Fibroblast of gingiva (primary cell): ENCODE measurements around the gene PTBP3.
"Not testable (repeated sequence)": the region's sequence is repeated elsewhere in the genome, so short reads cannot be mapped to it uniquely, and the experiment has no call there.

Source experiments
- DNase-seq: peaks from one replicate; pipeline ENCODE4 v3.0.0-alpha.2; 2011; ENCODE audit warnings: low read depth

PTBP3 gene

DNA sequence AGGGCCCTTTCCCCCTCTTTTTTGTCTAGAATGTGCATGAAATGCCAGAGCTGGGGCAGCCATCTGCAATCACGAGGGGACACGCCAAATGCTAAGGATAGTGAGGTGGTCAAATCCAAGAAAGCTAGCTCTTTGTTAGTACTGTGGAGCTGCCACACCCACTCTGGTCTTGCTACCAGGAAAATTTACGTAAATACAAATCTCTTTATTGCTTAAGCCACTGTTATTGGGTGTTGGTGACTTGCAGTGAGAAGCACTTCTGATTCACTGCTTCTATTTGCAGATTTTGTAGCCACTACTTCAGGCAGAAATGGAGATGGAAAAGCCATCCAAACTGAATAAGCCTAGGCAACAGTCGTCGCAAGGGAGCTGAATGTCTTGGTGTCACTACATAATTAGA, 132.7 kb downstream of the PTBP3 start:
- DNase-seq: no peak

DNA sequence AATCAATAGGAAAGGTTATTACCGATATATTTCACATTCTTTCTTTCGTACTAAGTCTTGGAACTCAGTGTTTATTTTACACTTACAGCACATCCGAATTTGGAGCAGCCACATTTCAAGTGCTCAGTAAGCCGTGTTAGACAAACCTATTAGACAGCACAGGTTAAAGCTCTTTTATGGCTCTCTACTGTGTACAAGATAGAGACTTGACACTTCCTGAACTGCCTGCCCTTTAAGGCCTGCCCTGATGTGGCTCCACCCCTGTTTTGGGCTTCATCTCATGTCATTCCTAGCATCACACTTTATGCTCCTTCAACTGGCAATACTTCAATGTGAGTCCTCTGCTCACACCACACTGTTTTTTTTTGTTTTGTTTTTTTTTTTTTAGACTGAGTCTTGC, 134.8 kb downstream of the PTBP3 start:
- DNase-seq: no peak

DNA sequence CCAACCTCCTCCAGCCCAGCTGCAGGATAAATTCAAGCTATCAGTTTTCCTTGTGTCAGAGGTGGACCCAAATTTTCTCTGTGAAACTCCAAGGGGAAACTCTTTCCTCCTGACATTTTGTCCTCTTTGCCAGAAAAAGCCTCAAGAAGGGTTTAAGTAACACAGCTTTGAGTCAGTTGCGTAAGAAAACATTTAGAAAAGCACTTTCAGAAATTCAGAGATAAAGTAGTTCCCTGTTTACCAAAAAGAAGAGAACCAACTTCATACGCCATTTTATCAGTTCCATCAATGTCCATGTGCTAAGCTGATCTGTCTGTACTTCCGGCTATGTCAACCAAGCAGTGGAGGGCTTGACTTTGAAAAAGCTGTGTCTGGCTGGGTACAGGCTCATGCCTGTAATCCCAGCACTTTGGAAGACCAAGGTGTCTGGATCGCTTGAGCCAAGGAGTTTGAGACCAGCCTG, 138.4 kb downstream of the PTBP3 start:
- peak; percentile 94 for DNase-seq

DNA sequence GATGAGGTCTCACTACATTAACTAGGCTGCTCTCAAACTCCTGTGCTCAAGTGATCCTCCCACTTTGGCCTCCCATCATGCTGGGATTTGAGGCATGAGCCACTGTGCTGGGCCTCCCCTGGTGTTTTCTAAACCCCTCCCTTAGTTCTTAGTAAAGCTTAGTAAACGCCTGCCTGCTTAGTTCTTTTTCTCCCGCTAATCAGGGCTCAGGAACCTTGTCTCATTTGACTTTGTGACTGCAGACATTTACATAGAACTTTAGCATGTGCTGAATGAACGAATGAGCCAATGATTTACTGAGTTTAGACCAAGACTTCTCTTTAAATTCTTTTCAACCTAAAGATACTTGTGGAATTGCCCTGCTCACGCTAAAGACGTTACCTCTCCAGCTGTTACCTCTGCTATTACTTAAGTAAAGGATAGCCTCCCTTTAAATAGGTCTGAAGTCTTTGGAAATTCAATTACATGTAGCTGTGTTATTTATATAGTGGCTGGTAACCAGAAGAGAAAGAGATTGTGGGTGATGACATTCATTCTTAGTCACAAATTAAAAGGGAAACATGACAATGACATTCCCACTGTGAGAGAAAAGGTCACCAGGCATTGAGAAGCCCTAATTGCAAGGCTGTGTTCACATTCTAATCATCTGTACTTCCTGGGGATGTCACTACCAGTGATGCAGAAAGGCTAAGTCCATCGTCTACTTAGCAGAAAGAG, 139.7 kb downstream of the PTBP3 start:
- DNase-seq: no peak

DNA sequence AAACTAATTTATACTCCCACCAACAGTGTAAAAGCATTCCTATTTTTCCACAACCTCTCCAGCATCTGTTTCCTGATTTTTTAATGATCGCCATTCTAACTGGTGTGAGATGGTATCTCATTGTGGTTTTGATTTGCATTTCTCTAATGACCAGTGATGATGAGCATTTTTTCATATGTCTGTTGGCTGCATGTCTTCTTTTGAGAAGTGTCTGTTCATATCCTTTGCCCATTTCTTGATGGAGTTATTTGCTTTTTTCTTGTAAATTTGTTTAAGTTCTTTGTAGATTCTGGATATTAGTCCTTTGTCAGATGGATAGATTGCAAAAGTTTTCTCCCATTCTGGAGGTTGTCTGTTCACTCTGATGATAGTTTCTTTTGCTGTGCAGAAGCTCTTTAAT, 143.1 kb downstream of the PTBP3 start:
- not testable (repeated sequence) for DNase-seq

DNA sequence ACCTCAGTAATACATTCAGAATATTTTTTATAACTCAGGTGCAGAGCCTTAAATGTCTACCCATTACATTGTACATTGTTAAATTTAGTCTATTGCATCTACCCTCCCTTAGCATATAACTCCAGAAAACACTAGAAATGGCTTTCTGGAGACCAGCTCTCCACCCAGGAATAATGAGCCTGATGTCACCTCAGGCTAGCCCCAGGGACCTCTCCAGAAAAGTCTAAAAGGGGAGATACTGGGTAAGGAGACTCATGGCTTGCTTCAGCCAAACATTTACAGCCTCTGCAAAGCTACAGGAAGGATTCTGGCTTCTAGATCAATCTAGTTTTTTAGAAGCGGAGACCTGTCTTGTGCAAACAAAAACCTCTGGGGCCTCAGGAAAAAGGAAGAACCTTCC, 144.5 kb downstream of the PTBP3 start:
- no peak for DNase-seq

DNA sequence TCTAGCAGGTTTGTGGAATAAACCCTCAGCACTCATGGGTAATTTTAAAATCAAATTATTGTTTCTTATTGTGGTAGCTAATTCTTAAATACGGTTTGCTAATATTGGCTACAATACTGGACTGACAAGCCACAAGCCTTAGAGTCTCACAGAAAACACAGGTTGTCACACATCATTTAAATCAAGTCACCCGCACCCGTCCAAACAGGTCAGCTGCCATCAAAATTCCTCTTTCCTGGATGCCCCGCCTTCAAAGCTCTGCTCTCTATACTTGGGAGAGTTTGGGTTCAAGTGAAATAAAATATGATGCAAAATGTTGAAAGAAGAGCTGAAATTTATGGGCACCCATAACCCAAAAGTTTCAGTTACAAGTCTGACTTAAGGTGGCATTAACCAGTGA, 146.0 kb downstream of the PTBP3 start:
- DNase-seq: no peak

DNA sequence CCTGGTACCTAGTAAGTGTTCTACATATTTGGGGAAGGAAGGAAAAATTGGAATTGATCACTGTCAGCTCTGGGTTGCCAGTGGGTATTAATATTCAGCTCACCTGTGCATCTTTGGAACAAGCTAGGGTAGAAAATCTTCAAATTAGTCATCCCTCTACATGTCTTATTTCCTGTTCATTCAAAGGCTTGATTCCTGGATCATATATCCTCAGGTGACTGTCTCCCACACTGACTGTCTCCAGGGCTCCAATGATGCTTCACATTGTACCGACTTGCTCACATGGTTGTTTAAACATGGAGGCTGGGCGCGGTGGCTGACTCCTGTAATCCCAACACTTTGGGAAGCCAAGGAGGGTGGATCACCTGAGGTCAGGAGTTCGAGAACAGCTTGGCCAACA, 146.7 kb downstream of the PTBP3 start:
- DNase-seq: no peak

DNA sequence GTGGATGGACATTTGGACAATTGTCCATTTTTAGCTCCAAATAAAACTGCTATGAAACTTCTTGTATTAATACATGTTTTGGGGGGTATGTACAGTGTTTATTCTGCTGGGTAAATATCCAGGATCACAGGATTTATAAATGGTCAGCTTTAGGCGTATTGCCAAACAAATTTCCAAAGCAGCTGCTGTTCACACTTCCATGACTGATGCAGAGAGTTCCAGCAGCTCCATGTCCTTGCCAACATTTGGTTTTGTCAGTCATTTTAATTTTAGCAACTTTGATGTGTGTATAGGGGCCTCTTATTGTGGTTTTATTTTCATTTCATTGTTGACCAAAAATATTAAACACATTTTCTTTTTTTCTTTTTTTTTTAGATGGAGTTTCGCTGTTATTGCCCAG, 148.5 kb downstream of the PTBP3 start:
- no peak for DNase-seq

DNA sequence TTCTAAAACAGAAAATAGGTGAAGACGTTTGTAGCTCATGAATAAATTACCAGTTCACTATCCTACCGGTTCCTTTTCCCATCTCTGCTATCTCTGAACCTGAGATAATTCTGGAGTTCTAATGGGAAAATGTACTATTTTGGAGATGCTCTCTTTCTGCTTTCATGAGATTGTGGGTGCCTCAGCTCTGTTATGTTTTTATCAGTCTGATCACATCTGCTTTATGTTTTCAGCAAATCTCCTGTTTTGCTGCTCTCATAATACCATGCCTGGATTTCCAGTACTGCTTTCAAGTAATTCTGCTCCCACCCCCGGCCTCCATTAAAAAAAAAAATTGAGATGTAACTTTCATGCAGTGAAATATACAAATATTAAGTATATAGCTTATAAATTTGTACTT, 149.2 kb downstream of the PTBP3 start:
- no peak for DNase-seq

DNA sequence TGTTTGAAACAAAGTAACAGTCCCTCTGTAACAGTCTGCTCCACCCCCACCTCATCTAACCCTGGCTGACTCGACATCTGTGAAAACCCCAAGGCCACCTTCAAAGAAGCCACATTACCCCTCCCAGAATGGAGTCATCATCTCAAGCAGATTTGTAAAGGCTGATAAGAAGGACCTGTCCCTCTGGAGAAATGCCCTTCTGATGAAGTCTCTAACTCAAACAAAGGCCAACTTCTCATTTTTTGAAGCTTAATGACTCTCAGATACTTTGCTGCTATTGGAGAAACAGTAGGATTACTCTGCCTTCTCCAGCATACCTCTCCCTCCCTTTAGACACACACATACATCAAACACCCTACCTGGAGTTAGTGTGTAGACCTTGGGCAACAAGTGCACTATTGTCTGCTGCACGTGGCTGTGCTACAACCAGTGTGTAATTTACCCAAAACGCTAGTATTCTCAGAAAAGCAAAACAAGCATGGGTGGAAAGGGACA, 153.0 kb downstream of the PTBP3 start:
- no peak for DNase-seq

DNA sequence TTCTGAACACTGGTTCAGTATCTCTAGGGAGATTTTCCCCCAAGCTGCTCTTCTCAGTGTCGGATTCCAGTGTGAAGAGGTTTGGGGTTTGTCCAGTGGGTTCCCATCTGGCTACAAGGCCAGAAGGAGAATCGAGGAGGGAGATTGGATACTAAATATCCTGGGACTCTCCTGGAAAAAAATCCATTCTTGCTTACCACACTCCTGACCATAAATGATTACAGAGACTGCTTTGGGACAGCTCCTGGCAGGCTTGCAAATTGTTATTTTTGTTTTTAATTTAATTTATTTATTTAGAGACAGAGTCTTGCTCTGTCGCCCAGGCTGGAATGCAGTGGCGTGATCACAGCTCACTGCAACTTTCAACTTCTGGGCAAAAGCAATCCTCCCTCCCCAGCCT, 153.6 kb downstream of the PTBP3 start:
- DNase-seq: peak; percentile 93

DNA sequence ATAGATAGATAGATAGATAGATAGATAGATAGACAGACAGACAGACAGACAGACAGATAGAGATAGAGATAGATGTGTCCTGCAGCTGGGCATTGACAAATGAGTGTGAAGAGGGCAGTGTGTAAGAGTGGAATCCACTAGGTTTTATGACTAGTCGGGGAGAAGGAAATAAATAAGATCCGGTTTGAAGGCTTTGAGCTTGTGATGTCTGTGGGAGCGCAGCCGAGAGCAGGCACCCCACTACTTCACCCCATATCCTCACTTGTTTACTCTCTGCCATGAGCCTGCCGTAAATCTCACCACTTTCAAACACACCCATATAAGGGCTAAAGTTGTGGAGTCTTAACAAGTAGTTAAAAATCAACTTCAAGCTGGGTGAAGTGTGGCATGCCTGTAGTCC, 156.9 kb downstream of the PTBP3 start:
- DNase-seq: no peak

DNA sequence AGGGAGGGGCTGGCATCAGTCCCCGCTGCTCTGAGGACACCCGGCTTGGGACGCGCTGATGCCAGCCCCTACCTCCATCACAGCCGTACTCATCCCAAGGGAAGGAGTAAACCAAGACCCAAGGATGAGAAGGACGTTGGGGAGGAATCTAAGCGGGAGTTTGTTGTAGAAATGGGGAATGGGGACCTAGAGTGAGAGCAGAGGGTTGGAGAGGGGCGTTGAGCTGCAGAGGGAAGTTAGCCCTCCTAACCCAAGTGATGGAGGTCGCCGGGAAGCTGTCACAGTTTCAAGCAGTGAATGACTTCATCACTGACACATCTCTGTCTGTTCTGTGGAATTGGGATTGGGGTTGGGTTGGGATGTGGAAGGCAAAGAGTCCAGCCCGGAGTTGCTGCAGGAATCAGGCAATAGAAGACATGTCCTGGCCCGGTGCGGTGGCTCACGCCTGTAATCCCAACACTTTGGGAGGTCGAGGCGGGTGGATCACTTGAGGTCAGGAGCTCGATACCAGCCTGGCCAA, 157.6 kb downstream of the PTBP3 start:
- DNase-seq: no peak

DNA sequence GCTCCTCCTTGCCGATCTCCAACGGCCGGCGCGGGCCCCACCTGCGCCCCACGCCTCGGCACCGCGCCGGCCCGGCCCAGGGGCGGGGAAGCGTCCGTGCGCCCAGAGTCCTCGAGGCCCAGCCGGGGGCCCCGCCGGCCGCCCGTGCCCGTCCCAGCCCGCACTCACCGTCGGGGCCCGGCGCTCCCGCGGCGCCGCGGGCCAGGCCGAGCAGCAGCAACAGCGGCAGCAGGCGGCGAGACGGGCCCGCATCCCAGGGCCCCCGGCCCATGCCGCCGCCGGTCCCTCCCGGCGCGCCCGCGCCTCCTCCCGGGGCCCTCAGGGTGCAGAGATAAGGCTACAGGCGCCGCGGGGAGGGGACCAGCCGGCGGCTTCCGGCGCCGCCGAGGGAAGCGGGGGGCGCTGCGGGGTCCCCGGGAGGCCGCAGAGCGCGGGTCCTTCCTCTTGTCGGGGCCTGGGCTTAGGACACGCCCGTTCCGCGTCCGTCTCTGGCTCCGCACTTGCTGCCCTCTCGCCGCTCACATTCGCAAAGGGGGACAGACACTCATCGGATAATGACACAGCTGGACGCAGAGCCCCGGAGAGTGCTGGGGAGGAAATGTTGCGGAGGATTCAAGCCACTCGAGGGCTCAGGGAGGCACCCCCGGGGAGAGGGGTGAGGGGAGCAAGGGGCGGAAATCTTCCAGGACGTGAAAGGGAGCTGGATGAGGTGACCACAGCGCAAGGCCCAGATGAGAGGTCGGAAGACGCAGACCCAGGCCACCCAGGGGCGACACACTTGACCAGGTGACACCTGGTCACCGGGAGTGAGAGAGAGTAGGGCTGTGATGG, 158.2 kb downstream of the PTBP3 start, which contains the start of gene SUSD1:
Gene SUSD1, minus strand, starts transcription at position 333 of the 831 bp plus-strand sequence. Its CDS starts 62 bp downstream, at position 271.
- DNase-seq: no peak

DNA sequence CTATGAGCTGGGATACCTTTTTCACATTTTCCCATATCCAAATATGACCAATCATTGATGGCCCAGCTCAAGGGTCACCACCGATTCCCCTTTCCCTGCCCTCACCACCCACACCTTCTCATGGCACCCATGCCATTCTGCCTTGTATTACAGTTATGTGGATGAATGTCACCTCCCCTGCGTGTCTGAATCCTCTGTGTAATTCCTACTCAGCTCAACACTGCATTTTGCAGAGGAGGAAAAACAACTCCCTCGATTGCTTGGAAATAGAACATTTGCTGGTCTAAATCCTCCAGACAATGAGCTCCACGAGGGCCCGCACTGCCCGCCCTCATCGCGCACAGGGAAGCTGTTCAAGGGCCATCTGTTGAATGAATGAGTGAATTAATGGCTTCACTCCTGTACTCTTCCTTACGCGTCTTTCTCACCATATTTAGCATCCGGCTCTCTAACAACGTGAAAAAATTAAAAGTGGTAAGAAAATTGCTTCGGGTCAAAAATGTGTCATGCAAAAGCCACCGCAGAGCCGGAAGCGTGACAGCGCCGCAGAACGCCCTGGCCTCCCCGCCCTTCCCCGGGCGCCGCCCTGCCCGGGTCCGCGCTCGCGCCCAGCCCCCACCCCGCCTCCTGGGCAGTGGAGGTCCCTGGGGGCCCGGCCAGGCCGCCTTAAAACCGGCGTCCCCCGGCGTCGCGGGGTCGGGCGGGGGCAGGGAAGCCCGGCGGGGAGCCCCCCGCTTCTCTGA, 159.0 kb downstream of the PTBP3 start:
- peak; percentile 26 for DNase-seq

DNA sequence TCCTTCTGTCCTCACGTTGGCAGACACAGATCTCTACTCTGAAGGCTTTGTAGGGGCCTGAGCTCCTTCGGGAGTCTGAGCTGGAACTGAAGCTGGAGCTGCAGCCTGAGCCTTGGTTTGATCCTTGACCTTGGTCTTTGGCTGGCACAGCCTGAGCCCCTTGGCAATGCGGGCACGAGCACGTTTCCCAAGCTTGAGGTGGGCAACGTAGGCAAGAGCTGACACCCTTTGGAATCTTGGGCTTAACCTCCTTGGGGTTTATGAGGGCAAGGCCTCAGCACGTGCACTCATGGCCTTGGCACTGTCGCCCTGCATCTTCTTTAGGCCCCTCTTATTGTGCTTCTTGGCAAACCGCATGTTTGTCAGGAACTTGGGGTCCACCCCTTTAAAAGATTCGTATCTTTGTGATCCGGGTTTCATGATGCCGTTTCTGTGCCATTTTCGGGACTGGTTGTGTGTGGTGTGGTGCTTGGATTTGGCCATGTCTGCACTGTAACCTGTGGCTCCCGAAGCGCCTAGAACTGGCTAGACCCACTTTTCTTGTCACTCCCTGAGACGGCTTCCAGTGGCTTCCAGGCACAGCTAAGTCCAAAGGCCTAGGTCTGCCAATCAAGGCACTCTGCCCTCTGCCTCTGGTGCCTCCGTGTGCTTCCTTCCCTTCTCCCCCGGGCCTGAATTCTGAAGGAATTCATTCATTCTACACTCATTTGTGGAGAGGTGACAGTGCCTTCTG, 159.8 kb downstream of the PTBP3 start:
- DNase-seq: no peak

DNA sequence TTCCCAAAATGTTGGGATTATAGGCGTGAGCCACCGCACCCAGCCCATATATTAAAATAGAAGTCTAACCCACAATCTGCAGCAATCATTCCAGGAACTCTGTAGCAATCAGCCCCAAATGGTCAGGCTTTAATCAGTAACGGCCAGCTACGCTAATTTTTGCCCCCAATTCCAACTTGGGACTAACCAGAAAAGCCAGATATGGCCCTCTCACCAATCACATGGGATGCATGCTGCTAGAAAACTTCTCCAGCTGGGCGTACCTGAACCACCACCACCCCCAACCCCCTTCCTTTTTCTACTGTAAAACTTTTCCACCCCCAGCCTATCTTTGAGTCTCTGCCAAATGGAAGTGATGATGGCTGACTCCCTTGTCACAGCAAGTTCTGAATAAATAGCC, 162.5 kb downstream of the PTBP3 start:
- no peak for DNase-seq

DNA sequence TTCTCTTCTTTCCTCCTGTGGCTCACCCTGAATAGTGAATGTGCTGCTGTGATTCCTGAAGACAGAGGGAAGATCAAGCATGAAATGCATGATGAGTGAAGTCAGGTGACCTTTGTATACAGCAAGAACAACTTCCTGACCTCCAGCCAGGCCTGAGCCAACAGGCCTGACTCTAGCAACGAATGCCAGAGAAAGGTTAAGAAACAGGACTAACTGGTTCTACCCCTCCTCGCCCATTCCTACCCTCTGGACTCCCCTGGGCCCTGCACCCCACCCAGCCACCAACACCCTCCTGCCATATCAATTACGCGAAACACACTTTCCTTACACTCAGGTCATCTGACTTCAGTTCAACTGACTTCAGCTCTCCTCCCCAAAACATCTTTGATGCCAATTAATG, 163.2 kb downstream of the PTBP3 start:
- DNase-seq: no peak

DNA sequence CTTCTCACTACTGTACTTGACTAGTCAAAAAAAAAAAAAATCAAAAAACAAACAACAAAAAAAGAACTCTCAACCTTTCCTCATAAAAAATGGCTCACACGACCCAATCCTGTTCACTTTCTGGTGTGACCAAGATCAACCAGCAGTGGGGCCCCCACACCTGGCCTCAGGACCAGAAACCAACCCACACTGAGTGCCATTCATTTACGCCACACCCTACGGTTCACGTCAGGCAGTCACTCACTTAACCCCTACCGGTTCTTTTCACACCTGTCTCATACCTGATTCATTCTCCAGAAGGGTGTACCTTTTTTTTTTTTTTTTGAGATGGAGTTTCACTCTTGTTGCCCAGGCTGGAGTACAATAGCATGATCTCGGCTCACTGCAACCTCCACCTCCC, 164.1 kb downstream of the PTBP3 start:
- DNase-seq: no peak

DNA sequence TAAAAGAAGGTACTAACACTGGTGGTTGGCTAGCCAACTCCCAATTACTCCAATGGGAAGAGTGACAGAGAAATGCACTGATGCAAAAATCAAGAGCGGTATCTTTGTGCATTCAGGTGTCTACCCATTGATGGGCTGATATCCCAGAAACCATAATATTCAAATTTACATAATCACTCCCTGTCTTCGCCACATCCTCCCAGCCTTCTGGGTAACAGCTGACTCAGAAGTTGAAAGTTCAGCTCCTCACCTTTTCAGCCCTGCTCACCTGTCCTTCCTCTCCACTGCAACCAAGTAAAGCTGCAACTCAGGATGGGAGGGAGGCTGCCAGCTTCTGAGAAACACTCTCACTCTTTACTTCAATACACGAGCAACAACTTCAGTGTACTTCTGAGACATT, 165.2 kb downstream of the PTBP3 start:
- no peak for DNase-seq
